GM21381 (cell line): Measurements from ENCODE around the gene BNIP1.
"Not testable (repeated sequence)": the region's sequence is repeated elsewhere in the genome, so short reads cannot be mapped to it uniquely, and the experiment has no call there.

Experiments used
- ATAC-seq: cut with Tn5 transposase; IDR thresholded peaks from one replicate; pipeline ENCODE4 v1.9.1; 2021; ENCODE audit warnings: mild to moderate bottlenecking, moderate library complexity; ENCODE audit not compliant: unreplicated experiment

BNIP1 gene

GRCh38 chr5:173144200-173145176 lies at the start of gene BNIP1:
Gene BNIP1 (plus strand): TSS chr5:173144531. CDS start chr5:173144546, 15 bp downstream.
- peak; percentile 93 for ATAC-seq

GRCh38 chr5:173098787-173099186 lies 45.5 kb upstream of the BNIP1 start:
- no peak for ATAC-seq

GRCh38 chr5:173099461-173099860 lies 44.9 kb upstream of the BNIP1 start:
- ATAC-seq: no peak

- ATAC-seq: no peak
Measured at GRCh38 chr5:173101245-173101644, 43.1 kb upstream of the BNIP1 start.

- no peak for ATAC-seq
Measured at GRCh38 chr5:173103411-173103810, 40.9 kb upstream of the BNIP1 start.

GRCh38 chr5:173108914-173109313 lies 35.4 kb upstream of the BNIP1 start:
- no peak for ATAC-seq

GRCh38 chr5:173114536-173114935 lies 29.8 kb upstream of the BNIP1 start:
- no peak for ATAC-seq

GRCh38 chr5:173119719-173120118 lies 24.6 kb upstream of the BNIP1 start:
- ATAC-seq: no peak

- ATAC-seq: no peak
Measured at GRCh38 chr5:173123416-173123815, 20.9 kb upstream of the BNIP1 start.

- not testable (repeated sequence) for ATAC-seq
Measured at GRCh38 chr5:173132166-173132565, 12.2 kb upstream of the BNIP1 start.

GRCh38 chr5:173138707-173139106 lies 5.6 kb upstream of the BNIP1 start:
- ATAC-seq: no peak

- no peak for ATAC-seq
Measured at GRCh38 chr5:173139631-173140030, 4.7 kb upstream of the BNIP1 start.

GRCh38 chr5:173140769-173141168 lies 3.6 kb upstream of the BNIP1 start:
- ATAC-seq: no peak

- ATAC-seq: no peak
Measured at GRCh38 chr5:173143567-173143966, 764 bp upstream of the BNIP1 start.

- no peak for ATAC-seq
Measured at GRCh38 chr5:173148354-173148753, 4.0 kb downstream of the BNIP1 start.

GRCh38 chr5:173152547-173152946 lies 8.2 kb downstream of the BNIP1 start:
- ATAC-seq: no peak

GRCh38 chr5:173153842-173154241 lies 9.5 kb downstream of the BNIP1 start:
- no peak for ATAC-seq

GRCh38 chr5:173154619-173155018 lies 10.3 kb downstream of the BNIP1 start:
- ATAC-seq: not testable (repeated sequence)

GRCh38 chr5:173155912-173156311 lies 11.6 kb downstream of the BNIP1 start:
- ATAC-seq: no peak

GRCh38 chr5:173158366-173158765 lies 14.0 kb downstream of the BNIP1 start:
- ATAC-seq: no peak

GRCh38 chr5:173159256-173159655 lies 14.9 kb downstream of the BNIP1 start:
- ATAC-seq: no peak

- no peak for ATAC-seq
Measured at GRCh38 chr5:173161148-173161547, 16.8 kb downstream of the BNIP1 start.
